ENCODE data around the gene GIGYF2.
"Not testable (repeated sequence)": the region's sequence is repeated elsewhere in the genome, so short reads cannot be mapped to it uniquely, and the experiment has no call there.

The GIGYF2 gene

DNA sequence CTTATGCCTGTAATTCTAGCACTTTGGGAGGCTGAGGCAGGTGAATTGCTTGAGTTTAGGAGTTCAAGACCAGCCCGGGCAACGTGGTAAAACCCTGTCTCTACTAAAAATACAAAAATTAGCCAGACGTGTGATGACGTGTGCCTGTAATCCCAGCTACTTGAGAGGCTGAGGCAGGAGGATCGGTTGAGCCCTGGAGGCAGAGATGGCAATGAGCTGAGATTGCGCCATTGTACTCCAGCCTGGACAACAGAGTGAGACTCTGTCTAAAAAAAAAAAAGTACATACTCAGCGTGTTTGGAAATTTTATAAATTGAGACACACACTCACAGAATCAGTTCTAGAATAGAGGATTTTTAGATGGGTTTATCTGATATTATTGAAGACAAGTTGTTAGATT is 17.1 kb upstream of the GIGYF2 start:
- Mint-ChIP-seq H3K9me3 (ENCODE audit: low read depth) (no peaks in the 10 kb centered on the region), H3K4me1 (ENCODE audit: low read depth) (no peaks in the 10 kb centered on the region), H3K27ac (no peak overlapping the region), H3K27me3 (peaks cover 3% of the 10 kb centered on the region), H3K36me3 (no peaks in the 10 kb centered on the region), H3K4me3 (no peak overlapping the region)

DNA sequence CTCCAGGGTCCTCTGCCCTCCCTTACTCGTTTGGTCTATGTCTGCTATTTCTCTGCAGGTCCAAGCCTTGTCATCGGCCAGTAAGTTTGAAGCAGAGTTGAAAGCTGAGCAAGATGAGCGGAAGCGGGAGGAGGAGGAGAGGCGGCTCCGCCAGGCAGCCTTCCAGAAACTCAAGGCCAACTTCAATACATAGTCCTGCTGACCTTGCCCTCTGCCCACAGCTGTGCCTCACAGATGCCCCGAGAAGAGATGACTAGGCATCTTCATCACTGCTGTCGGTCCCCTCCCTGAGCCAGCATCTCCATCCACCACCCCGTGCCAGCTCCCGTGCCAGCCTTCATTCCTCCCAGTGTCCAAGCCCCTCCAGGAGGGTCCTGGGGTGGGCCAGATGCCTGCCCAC is 15.6 kb upstream of the GIGYF2 start:
- no peak overlapping the region for H3K4me3 Mint-ChIP-seq
- H3K9me3 Mint-ChIP-seq (ENCODE audit: low read depth): no peaks in the 10 kb centered on the region
- H3K4me1 Mint-ChIP-seq (ENCODE audit: low read depth): no peaks in the 10 kb centered on the region
- no peak overlapping the region for H3K27ac Mint-ChIP-seq
- H3K27me3 Mint-ChIP-seq: peaks cover 3% of the 10 kb centered on the region
- H3K36me3 Mint-ChIP-seq: no peaks in the 10 kb centered on the region

DNA sequence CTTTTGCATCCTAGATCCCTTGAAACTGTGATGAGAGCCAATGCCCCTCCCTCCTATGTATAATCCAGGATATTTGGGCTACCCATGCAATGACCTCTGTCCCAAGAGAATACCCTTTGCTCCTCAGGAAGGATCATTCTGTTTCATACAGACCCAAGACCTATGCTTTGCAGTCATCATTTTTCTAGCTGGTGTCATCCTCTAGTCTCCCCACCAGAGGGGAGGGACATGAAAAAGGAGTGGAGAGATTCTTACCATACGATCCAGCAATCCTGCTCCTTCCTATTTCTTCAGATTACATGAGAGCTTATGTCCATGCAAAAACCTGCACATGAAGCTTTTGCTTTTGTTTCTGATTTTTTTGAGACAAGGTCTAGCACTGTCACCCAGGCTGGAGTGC is 13.8 kb upstream of the GIGYF2 start:
- peaks cover 3% of the 10 kb centered on the region for H3K27me3 Mint-ChIP-seq
- no peak overlapping the region for H3K4me3 Mint-ChIP-seq
- H3K27ac Mint-ChIP-seq: no peak overlapping the region
- no peaks in the 10 kb centered on the region for H3K9me3 Mint-ChIP-seq (ENCODE audit: low read depth)
- no peaks in the 10 kb centered on the region for H3K36me3 Mint-ChIP-seq
- no peaks in the 10 kb centered on the region for H3K4me1 Mint-ChIP-seq (ENCODE audit: low read depth)

DNA sequence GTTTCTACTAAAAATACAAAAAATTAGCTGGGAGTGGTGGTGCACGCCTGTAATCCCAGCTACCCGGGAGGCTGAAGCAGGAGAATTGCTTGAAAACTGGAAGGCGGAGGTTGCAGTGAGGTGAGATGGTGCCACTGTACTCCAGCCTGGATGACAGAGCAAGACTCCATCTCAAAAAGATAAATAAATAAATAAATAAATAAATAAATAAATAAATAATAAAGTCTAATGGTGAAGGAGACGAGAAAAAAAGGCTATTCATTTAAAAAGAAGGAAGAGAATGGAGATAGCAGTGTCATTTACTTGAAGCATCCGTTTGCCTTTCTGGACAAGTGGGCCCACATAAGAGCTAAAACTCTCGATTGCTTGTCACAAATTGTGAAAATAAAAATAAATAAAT is 11.7 kb upstream of the GIGYF2 start:
- H3K9me3 Mint-ChIP-seq (ENCODE audit: low read depth); H3K27me3 Mint-ChIP-seq; H3K36me3 Mint-ChIP-seq; H3K27ac Mint-ChIP-seq; H3K4me1 Mint-ChIP-seq (ENCODE audit: low read depth); H3K4me3 Mint-ChIP-seq: not testable (repeated sequence)

DNA sequence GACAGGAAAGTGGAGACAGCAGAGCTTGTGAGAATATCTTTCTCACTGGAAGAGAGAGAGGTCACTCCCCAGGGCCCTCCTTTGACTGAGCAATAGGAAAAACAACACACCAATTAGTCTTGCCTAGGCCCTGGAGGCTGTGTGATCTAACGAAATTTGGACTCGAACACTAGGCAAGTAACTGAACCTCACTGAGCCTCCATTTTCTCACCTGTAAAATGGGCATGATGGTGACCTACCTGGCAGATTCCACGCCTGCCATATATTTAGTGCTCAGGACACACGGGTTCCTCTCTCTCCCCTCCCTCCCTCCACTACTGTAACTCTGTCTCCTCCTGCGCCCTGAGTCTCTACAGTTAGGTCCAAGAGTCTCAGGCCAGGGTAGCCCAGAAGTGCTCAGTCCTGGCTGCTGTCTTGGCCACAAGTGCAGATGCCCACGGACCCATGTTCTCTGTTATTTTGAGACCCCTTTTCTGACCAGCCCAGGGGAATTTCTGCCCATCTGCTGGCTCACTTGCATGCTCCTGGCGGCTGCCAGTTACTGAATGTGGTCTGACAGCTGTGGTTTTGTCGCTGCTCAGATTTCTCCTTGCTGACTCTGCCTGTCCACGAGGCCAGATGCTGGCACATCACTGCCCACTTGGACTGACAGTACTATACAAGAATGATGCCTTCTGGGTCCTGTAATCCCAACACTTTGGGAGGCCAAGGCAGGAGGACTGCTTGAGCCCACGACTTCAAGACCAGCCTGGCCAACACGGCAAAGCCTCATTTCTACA is 9.6 kb upstream of the GIGYF2 start:
- Mint-ChIP-seq H3K27me3 (no peaks in the 10 kb centered on the region), H3K27ac (no peak overlapping the region), H3K4me3 (no peak overlapping the region), H3K4me1 (ENCODE audit: low read depth) (no peaks in the 10 kb centered on the region), H3K9me3 (ENCODE audit: low read depth) (no peaks in the 10 kb centered on the region), H3K36me3 (no peaks in the 10 kb centered on the region)

DNA sequence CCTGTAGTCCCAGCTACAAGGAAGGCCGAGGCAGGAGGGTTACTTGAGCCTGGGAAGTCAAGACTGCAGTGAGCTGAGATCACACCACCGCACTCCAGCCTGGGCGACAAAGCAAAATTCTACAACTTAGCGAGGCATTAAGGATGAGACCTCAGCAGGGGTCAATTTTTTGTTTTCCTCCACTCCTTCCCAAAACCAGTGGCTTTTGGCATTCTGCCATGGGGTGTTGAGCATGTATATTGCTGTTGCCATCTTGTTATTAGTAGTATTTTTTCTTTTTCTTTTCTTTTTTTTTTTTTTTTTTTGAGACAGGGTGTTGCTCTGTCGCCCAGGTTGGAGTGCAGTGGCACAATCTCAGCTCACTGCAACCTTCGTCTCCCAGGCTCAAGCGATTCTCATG is 8.9 kb upstream of the GIGYF2 start:
- Mint-ChIP-seq H3K27ac (no peak overlapping the region), H3K27me3 (no peaks in the 10 kb centered on the region), H3K4me3 (no peak overlapping the region), H3K36me3 (no peaks in the 10 kb centered on the region), H3K9me3 (ENCODE audit: low read depth) (no peaks in the 10 kb centered on the region), H3K4me1 (ENCODE audit: low read depth) (no peaks in the 10 kb centered on the region)

DNA sequence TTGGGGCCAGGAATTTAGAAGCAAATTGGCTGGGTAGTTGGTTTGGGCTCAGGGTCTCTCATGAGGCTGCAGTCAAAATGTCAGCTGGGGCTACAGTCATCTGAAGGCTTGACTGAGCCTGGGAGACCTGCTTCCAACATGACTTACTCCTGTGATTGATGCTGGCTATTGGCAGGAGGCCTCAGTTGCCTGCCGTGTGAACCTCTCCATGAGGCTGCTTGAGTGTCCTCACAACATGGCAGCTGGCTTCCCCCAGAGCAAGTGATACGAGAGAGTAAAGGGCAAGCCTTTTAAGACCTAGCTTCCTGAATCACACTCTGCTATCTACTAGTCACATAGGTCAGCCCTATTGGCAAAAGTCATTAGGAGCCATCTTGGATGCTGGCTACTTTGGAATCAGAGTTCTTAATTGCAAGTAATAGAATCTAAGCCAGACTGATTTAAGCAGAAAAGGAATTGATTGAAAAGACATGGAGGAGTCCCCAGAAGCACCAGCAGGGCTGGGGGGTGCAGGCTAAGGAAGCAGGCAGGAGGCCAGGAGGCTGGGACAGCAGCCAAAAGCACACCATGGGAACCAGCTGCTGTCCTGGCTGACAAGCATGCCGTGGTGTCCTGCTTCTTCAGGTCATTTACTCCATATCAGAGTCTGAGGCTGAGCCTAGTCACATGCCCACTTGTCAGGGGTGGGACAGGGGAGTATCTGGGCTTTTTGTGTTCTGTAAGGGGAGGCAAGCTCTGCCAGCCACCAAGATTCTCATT is 7.8 kb upstream of the GIGYF2 start:
- no peak overlapping the region for H3K4me3 Mint-ChIP-seq
- H3K27me3 Mint-ChIP-seq: no peaks in the 10 kb centered on the region
- H3K9me3 Mint-ChIP-seq (ENCODE audit: low read depth): peaks cover 3% of the 10 kb centered on the region
- no peaks in the 10 kb centered on the region for H3K4me1 Mint-ChIP-seq (ENCODE audit: low read depth)
- H3K36me3 Mint-ChIP-seq: no peaks in the 10 kb centered on the region
- no peak overlapping the region for H3K27ac Mint-ChIP-seq

DNA sequence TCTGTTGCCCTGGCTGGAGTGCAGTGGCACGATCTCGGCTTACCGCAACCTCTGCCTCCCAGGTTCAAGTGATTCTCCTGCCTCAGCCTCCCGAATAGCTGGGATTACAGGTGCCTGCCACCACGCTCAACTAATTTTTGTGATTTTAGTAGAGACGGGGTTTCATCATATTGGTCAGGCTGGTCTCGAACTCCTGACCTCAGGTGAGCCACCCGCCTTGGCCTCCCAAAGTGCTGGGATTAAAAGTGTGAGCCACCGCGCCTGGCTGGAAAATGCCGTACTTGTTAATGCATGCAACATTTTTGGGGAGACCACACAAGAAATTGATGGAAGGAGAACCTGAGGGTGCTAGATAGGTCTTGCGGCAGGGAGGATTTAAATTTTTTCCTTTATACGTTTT is 6.0 kb upstream of the GIGYF2 start:
- not testable (repeated sequence) for H3K27ac Mint-ChIP-seq; H3K9me3 Mint-ChIP-seq (ENCODE audit: low read depth); H3K27me3 Mint-ChIP-seq; H3K4me3 Mint-ChIP-seq; H3K36me3 Mint-ChIP-seq; H3K4me1 Mint-ChIP-seq (ENCODE audit: low read depth)

DNA sequence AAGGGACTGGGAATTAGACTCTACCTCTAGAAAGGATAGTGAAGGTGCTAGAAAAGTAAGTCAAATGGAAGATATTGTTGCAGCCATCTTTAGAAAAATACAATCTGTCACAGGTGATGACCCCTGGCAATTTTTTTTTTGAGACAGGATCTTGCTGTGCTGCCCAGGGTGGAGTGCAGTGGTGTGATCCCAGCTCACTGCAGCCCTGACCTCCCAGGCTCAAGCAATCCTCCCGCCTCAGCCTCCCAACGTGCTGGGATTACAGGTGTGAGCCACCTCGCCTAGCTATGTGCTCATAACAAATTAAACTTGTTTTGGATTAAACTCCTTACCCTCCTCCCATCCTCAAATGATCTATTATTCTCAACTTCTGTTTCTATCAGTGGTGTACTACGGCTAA is 3.8 kb upstream of the GIGYF2 start:
- no peaks in the 10 kb centered on the region for H3K27me3 Mint-ChIP-seq
- peaks cover 10% of the 10 kb centered on the region for H3K4me1 Mint-ChIP-seq (ENCODE audit: low read depth)
- H3K4me3 Mint-ChIP-seq: no peak overlapping the region
- no peak overlapping the region for H3K27ac Mint-ChIP-seq
- peaks cover 3% of the 10 kb centered on the region for H3K9me3 Mint-ChIP-seq (ENCODE audit: low read depth)
- no peaks in the 10 kb centered on the region for H3K36me3 Mint-ChIP-seq

DNA sequence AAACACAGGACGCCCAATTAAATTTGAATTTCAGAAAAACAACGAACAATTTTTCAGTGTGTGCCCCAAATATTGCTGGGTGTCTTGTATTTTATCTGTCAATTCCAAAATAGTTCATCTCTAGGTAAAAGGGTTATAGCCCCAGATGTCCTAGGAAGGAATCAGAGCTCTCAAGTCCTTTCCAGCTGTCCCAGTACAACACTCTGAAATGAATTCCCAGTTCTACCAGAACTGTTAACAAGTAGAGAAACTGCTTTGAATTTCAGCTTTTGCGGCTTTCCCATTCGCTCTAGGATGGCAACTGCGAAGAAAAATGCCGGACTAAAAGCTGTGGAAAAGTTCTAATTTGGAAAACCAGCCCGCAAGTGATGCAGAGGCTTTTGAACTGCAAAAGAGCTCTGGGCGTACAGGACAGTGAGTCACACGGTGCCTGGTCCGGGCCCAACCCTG is 497 bp upstream of the GIGYF2 start:
- peaks cover 37% of the 10 kb centered on the region for H3K4me1 Mint-ChIP-seq (ENCODE audit: low read depth)
- no peaks in the 10 kb centered on the region for H3K27me3 Mint-ChIP-seq
- peak overlapping the region; percentile 77 for H3K4me3 Mint-ChIP-seq
- H3K9me3 Mint-ChIP-seq (ENCODE audit: low read depth): peaks cover 3% of the 10 kb centered on the region
- H3K36me3 Mint-ChIP-seq: peaks cover 17% of the 10 kb centered on the region
- H3K27ac Mint-ChIP-seq: peak overlapping the region; percentile 50

DNA sequence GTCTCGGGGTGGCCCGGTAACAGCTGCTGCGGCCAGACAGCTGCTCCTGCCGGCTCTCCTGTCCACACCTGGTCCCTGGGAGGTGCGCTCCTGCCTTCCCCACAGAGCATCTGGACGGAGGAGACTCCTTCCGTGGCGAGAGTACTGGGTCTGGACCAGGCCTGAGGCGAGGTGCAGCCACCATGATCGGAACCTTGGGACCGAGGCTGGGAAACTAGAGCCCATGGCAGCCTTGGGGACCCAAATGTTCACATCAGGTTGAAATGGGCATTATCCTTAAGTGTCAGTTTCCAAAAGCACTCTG is 628 bp downstream of the GIGYF2 start:
- H3K27ac Mint-ChIP-seq: peak overlapping the region; percentile 89
- H3K9me3 Mint-ChIP-seq (ENCODE audit: low read depth): peaks cover 3% of the 10 kb centered on the region
- peaks cover 17% of the 10 kb centered on the region for H3K36me3 Mint-ChIP-seq
- peaks cover 43% of the 10 kb centered on the region for H3K4me1 Mint-ChIP-seq (ENCODE audit: low read depth)
- no peaks in the 10 kb centered on the region for H3K27me3 Mint-ChIP-seq
- peak overlapping the region; percentile 97 for H3K4me3 Mint-ChIP-seq

DNA sequence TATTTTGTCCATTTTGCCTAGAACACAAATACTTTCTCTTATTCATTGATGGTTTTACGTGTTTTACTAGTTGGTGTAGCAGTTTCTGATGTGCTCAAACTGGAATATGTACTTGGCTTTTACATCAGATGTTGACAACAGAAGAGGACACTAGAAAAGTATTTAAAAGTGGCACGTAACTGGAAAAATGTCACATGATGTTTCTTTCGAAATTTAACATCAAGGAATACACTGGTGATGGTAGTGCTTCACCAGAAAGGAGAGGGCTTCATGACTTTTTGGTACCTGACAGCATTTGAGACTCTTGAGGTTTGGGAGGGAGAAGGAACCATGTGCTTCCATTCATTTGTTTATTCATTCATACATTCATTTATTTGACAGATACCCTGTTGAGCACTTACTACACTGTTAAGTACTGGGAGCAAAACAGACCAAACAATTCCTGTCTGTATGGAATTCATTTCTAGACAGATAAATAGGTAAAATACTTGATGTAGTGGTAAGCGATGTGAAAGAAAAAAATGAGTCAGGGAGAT is 1.5 kb downstream of the GIGYF2 start:
- Mint-ChIP-seq H3K27ac (peak overlapping the region; percentile 89), H3K27me3 (no peaks in the 10 kb centered on the region), H3K4me1 (ENCODE audit: low read depth) (peaks cover 49% of the 10 kb centered on the region), H3K4me3 (peak overlapping the region; percentile 97), H3K36me3 (peaks cover 17% of the 10 kb centered on the region), H3K9me3 (ENCODE audit: low read depth) (peaks cover under 1% of the 10 kb centered on the region)

DNA sequence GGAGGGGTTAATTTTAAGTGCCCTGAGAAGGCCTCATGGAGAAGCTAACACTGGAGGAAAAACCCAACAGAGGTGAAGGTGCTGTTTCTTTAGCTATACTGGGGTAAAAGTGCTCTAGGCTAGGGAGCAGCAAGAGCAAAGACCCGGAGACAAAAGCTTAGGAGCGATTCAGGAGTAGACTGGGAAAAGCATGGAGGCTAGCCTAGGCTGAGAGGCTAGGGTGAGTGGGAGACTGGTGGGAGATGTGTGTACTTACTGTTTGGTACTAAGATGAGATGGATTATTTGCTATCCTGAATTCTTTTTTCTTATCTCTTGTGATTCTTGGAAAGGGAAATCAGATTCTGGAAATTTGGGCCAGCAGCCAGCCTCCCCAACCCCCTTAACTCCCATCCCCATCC is 2.0 kb downstream of the GIGYF2 start:
- H3K4me1 Mint-ChIP-seq (ENCODE audit: low read depth): peaks cover 52% of the 10 kb centered on the region
- no peaks in the 10 kb centered on the region for H3K27me3 Mint-ChIP-seq
- peaks cover 19% of the 10 kb centered on the region for H3K36me3 Mint-ChIP-seq
- H3K27ac Mint-ChIP-seq: peak overlapping the region; percentile 89
- H3K4me3 Mint-ChIP-seq: peak overlapping the region; percentile 97
- no peaks in the 10 kb centered on the region for H3K9me3 Mint-ChIP-seq (ENCODE audit: low read depth)

DNA sequence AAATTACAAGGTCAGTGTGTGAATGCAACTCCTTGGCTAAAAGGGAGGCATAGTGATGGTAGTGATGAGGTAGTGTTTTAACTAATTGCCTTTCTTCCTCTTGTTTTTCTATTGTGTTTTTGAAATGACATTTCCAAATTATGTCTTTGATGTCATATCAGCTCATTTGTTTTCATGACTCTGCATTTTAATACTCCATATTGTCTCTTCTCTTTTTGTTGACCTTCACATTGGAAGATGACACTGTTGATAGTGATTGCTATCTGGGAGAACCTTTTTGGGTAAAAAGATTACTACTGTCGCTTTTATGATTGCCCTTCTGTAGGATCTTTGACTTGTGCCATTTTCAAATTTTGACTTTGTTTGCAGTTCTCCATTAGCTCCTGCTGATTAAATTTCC is 3.0 kb downstream of the GIGYF2 start:
- Mint-ChIP-seq H3K9me3 (ENCODE audit: low read depth) (no peaks in the 10 kb centered on the region), H3K4me3 (peak overlapping the region; percentile 97), H3K27ac (peak overlapping the region; percentile 62), H3K27me3 (no peaks in the 10 kb centered on the region), H3K36me3 (peaks cover 21% of the 10 kb centered on the region), H3K4me1 (ENCODE audit: low read depth) (peaks cover 55% of the 10 kb centered on the region)

DNA sequence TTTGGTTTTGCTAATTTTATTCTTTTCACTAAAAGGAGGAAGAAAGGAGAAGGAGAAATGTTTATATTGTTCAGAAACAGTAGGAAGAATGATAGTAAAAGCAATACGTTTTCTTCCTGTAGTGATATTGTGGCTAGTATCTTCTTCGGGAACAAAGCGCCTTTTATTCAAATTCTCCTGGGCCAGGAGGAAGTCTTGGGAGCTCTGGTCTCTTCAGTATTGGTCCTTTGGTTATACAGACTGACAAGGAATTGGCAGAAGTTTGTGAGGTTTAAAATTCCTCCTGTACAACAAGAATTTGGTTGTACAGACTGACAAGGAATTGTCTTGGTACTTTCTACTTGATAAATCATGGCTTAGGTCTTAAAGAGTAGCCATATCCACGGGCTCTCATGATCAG is 9.9 kb downstream of the GIGYF2 start:
- H3K9me3 Mint-ChIP-seq (ENCODE audit: low read depth): no peaks in the 10 kb centered on the region
- H3K27ac Mint-ChIP-seq: no peak overlapping the region
- H3K36me3 Mint-ChIP-seq: peaks cover 14% of the 10 kb centered on the region
- H3K4me1 Mint-ChIP-seq (ENCODE audit: low read depth): peaks cover 24% of the 10 kb centered on the region
- no peaks in the 10 kb centered on the region for H3K27me3 Mint-ChIP-seq
- no peak overlapping the region for H3K4me3 Mint-ChIP-seq

Measured in activated naive CD8-positive, alpha-beta T cell (primary cell).